ENCODE measurements around the gene TOM1. TPM values are rescaled to one million over a fixed set of nuclear protein-coding genes. Genes with fewer than 3 reads are reported as not detected.
A peak's percentile ranks its signal among the peaks of the same experiment; 100 is the strongest.

The TOM1 gene
- total RNA-seq, 5 donors from 2014 or later (not counting 1 experiment from before 2014, with no cell fraction given): 55.9 to 152 (median 68.3) TPM

GRCh38 chr22:35303029-35303624, 3.4 kb downstream of the TOM1 start:
- no CpG with 5 or more reads among the region's 5 CpGs for WGBS (ENCODE audit: insufficient coverage)
- Mint-ChIP-seq H3K27ac (no peak overlapping the region), H3K9me3 (no peaks in the 10 kb centered on the region), H3K36me3 (peaks cover 14% of the 10 kb centered on the region), H3K4me1 (peaks cover 65 to 71% (median 68%) of the 10 kb centered on the region in 3 donors), H3K27me3 (no peaks in the 10 kb centered on the region), H3K4me3 (peak overlapping the region in 2 of 3 donors; percentile 16 to 24)
- ChIA-PET CTCF (no interaction called here), POLR2A (interaction anchor here in 1 of 2 donors (0.6 kb wide), 1 partner anchor 27 kb away, joined by 4 read pairs; no protein-coding TSS in a partner anchor)
- no peak overlapping the region for H3K4me3 ChIP-seq (ENCODE audit: control insufficient read depth in 1 of 2, extremely low read depth in 1 of 2, low read length in 1 of 2)
- ATAC-seq (replicated peaks in 1 of 4): no peak
- no peak overlapping the region for H3K27ac ChIP-seq (ENCODE audit: low read length)
- H3K27me3 ChIP-seq (replicated peaks in 1 of 2; ENCODE audit: control insufficient read depth in 2 of 2, extremely low read depth in 1 of 2, insufficient read depth in 2 of 2, low read length in 1 of 2): no peaks in the 10 kb centered on the region
- DNase-seq: no peak
- H3K4me1 ChIP-seq (ENCODE audit: control insufficient read depth in 1 of 2, extremely low read depth in 1 of 2, insufficient read depth in 2 of 2, low read length in 2 of 2): peaks cover 25 to 70% of the 10 kb centered on the region in 2 experiments
- H3K36me3 ChIP-seq (ENCODE audit: control insufficient read depth in 2 of 2, extremely low read depth in 1 of 2, insufficient read depth in 1 of 2, low read length in 1 of 2): peaks cover 0 to 5% of the 10 kb centered on the region in 2 donors
- no peaks in the 10 kb centered on the region for H3K9me3 ChIP-seq

DNA sequence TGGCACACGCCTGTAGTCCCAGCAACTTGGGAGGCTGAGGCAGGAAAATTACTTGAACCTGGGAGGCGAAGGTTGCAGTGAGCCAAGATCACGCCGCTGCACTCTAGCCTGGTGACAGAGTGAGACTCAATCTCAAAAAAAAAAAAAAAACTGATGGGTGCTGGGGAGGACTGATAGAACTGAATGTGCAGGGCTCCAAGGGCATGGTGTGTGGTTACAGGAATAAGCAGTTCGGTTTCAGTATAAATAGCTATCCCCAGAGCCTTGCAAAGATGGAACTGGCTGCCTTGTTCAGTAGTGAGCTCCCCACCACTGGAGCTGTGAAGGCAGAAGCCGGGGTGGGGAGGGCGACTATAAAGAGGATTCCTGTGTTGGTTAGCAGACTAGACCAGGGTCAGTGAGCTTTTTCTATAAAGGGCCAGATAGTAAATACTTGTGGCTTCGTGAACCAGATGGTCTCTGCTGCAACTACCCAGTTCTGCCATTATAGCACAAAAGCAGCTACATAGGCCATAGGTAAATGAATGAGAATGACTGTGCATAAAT, 5.9 kb downstream of the TOM1 start:
- peak overlapping the region; percentile 66 to 73 for H3K27ac Mint-ChIP-seq
- POLR2A ChIA-PET: interaction anchor here in 1 of 2 donors (0.5 kb wide), 1 partner anchor 30 kb away, joined by 3 read pairs; no protein-coding TSS in a partner anchor
- Histone ChIP-seq H3K4me3 (ENCODE audit: control insufficient read depth in 1 of 2, extremely low read depth in 1 of 2, low read length in 1 of 2) (no peak overlapping the region), H3K36me3 (ENCODE audit: control insufficient read depth in 2 of 2, extremely low read depth in 1 of 2, insufficient read depth in 1 of 2, low read length in 1 of 2) (peaks cover 0 to 5% of the 10 kb centered on the region in 2 donors), H3K27me3 (replicated peaks in 1 of 2; ENCODE audit: control insufficient read depth in 2 of 2, extremely low read depth in 1 of 2, insufficient read depth in 2 of 2, low read length in 1 of 2) (no peaks in the 10 kb centered on the region), H3K27ac (ENCODE audit: low read length) (no peak overlapping the region), H3K4me1 (ENCODE audit: control insufficient read depth in 1 of 2, extremely low read depth in 1 of 2, insufficient read depth in 2 of 2, low read length in 2 of 2) (peaks cover 28 to 80% of the 10 kb centered on the region in 2 experiments), H3K9me3 (no peaks in the 10 kb centered on the region)
- 84% methylated on average over 5 of the region's 8 CpGs for WGBS (ENCODE audit: insufficient coverage)
- peak in 1 of 35 experiments; percentile 0 for DNase-seq
- peaks cover 14% of the 10 kb centered on the region for H3K36me3 Mint-ChIP-seq
- ATAC-seq (replicated peaks in 1 of 4): no peak
- no peaks in the 10 kb centered on the region for H3K27me3 Mint-ChIP-seq
- H3K4me3 Mint-ChIP-seq: peak overlapping the region in 1 of 3 donors; percentile 70
- CTCF ChIA-PET: no interaction called here
- peaks cover 80 to 85% (median 83%) of the 10 kb centered on the region in 3 donors for H3K4me1 Mint-ChIP-seq
- H3K9me3 Mint-ChIP-seq: no peaks in the 10 kb centered on the region

DNA sequence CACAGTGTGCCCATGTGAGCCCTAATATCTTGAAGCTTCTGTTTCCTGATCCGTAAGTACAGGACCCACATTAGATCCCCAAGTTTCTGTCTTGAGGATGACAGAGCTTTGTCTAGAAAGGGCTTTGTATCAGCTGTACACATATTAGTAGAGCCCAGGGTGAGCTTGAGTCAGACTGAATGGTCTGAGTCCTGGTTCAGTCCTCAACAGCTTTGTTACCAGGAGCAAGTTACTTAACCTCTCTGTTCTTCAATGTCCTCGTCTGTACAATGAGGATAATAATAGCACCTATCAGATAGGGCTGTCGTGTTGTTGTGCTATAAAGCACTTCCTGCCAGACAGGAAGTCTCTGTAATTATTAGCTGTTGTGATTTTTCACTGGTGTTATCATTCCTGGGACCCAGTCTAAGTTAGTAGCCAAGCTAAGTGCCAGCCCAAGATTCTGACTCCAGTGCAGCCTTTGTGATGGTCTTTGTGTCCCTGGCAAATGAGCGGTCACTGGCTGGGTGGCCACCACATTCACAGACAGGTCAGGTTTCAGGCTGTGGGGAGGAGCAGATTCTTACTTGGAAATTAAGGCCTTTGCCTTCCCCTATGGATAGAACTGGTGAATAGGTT, 6.8 kb downstream of the TOM1 start:
- peak in 3 of 35 experiments; percentile 13 to 50 (median 22) for DNase-seq

GRCh38 chr22:35307372-35307771, 7.7 kb downstream of the TOM1 start:
- POLR2A ChIA-PET: interaction anchor here in 1 of 2 donors (0.7 kb wide), 1 partner anchor 13 kb away, joined by 4 read pairs; no protein-coding TSS in a partner anchor
- no peaks in the 10 kb centered on the region for H3K9me3 ChIP-seq
- Mint-ChIP-seq H3K4me3 (peak overlapping the region in 1 of 3 donors; percentile 70), H3K9me3 (no peaks in the 10 kb centered on the region), H3K36me3 (peaks cover 17% of the 10 kb centered on the region), H3K27ac (peak overlapping the region; percentile 88), H3K4me1 (peaks cover 82 to 89% (median 89%) of the 10 kb centered on the region in 3 donors), H3K27me3 (no peaks in the 10 kb centered on the region)
- no peak overlapping the region for H3K27ac ChIP-seq (ENCODE audit: low read length)
- CTCF ChIA-PET: interaction anchor here (0.6 to 0.9 kb wide), 2 partner anchors 49 to 122 kb away, joined by 4 to 8 read pairs; no protein-coding TSS in a partner anchor
- no peak overlapping the region for H3K4me3 ChIP-seq (ENCODE audit: control insufficient read depth in 1 of 2, extremely low read depth in 1 of 2, low read length in 1 of 2)
- H3K27me3 ChIP-seq (replicated peaks in 1 of 2; ENCODE audit: control insufficient read depth in 2 of 2, extremely low read depth in 1 of 2, insufficient read depth in 2 of 2, low read length in 1 of 2): no peaks in the 10 kb centered on the region
- H3K36me3 ChIP-seq (ENCODE audit: control insufficient read depth in 2 of 2, extremely low read depth in 1 of 2, insufficient read depth in 1 of 2, low read length in 1 of 2): peaks cover 0 to 5% of the 10 kb centered on the region in 2 donors
- DNase-seq (peak in 1 of 35 experiments; percentile 1), ATAC-seq (replicated peaks in 1 of 4) (no peak)
- H3K4me1 ChIP-seq (ENCODE audit: control insufficient read depth in 1 of 2, extremely low read depth in 1 of 2, insufficient read depth in 2 of 2, low read length in 2 of 2): peaks cover 27 to 83% of the 10 kb centered on the region in 2 experiments
- WGBS (ENCODE audit: insufficient coverage): 85% methylated on average over 9 of the region's 9 CpGs

More for the DNA sequence above, 6.8 kb downstream of the TOM1 start:
- Histone ChIP-seq H3K27ac (ENCODE audit: low read length) (peak overlapping the region; percentile 44), H3K4me3 (ENCODE audit: control insufficient read depth in 1 of 2, extremely low read depth in 1 of 2, low read length in 1 of 2) (no peak overlapping the region), H3K4me1 (ENCODE audit: control insufficient read depth in 1 of 2, extremely low read depth in 1 of 2, insufficient read depth in 2 of 2, low read length in 2 of 2) (peaks cover 27 to 80% of the 10 kb centered on the region in 2 experiments), H3K9me3 (no peaks in the 10 kb centered on the region), H3K36me3 (ENCODE audit: control insufficient read depth in 2 of 2, extremely low read depth in 1 of 2, insufficient read depth in 1 of 2, low read length in 1 of 2) (peaks cover 0 to 5% of the 10 kb centered on the region in 2 donors), H3K27me3 (replicated peaks in 1 of 2; ENCODE audit: control insufficient read depth in 2 of 2, extremely low read depth in 1 of 2, insufficient read depth in 2 of 2, low read length in 1 of 2) (no peaks in the 10 kb centered on the region)
- Mint-ChIP-seq H3K27me3 (no peaks in the 10 kb centered on the region), H3K4me1 (peaks cover 80 to 88% (median 86%) of the 10 kb centered on the region in 3 donors), H3K36me3 (peaks cover 14% of the 10 kb centered on the region), H3K4me3 (peak overlapping the region; percentile 17 to 70 (median 25)), H3K9me3 (no peaks in the 10 kb centered on the region), H3K27ac (peak overlapping the region; percentile 88)
- ATAC-seq (replicated peaks in 1 of 4): peak; percentile 56 to 75 (median 68)
- ChIA-PET CTCF (interaction anchor here in 1 of 2 donors (0.9 kb wide), 1 partner anchor 48 kb away, joined by 4 read pairs; no protein-coding TSS in a partner anchor), POLR2A (no interaction called here)
- no CpG with 5 or more reads among the region's 4 CpGs for WGBS (ENCODE audit: insufficient coverage)

DNA sequence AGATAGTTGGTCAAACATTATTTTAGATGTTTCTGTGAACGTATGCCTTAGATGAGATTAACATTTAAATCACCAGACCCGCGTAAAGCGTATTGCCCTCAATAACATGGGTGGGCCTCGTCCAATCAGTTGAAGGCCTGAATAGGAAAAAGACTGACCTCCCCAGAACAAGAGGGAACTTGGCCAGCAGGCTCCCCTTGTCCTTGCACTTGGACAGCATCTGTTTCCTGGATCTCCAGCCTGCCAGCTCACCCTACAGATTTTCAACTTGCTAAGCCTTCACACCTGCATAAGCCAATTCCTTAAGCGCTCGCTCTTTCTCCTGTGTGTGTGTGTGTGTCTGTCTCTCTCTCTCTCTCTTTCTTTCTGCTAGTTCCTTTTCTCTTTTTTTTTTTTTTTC, 8.2 kb downstream of the TOM1 start:
- 100% methylated on average over 5 of the region's 7 CpGs for WGBS (ENCODE audit: insufficient coverage)
- POLR2A ChIA-PET: interaction anchor here in 1 of 2 donors (0.7 kb wide), 2 partner anchors 10 to 12 kb away, joined by 4 read pairs; no protein-coding TSS in a partner anchor
- H3K4me3 Mint-ChIP-seq: peak overlapping the region in 1 of 3 donors; percentile 70

More for the DNA sequence above, 8.2 kb downstream of the TOM1 start:
- Histone ChIP-seq H3K27ac (ENCODE audit: low read length) (no peak overlapping the region), H3K4me3 (ENCODE audit: control insufficient read depth in 1 of 2, extremely low read depth in 1 of 2, low read length in 1 of 2) (no peak overlapping the region), H3K27me3 (replicated peaks in 1 of 2; ENCODE audit: control insufficient read depth in 2 of 2, extremely low read depth in 1 of 2, insufficient read depth in 2 of 2, low read length in 1 of 2) (no peaks in the 10 kb centered on the region), H3K9me3 (no peaks in the 10 kb centered on the region), H3K4me1 (ENCODE audit: control insufficient read depth in 1 of 2, extremely low read depth in 1 of 2, insufficient read depth in 2 of 2, low read length in 2 of 2) (peaks cover 27 to 82% of the 10 kb centered on the region in 2 experiments), H3K36me3 (ENCODE audit: control insufficient read depth in 2 of 2, extremely low read depth in 1 of 2, insufficient read depth in 1 of 2, low read length in 1 of 2) (peaks cover 0 to 4% of the 10 kb centered on the region in 2 donors)
- Mint-ChIP-seq H3K27me3 (no peaks in the 10 kb centered on the region), H3K27ac (peak overlapping the region; percentile 85 to 88), H3K9me3 (no peaks in the 10 kb centered on the region), H3K4me1 (peaks cover 86 to 89% (median 89%) of the 10 kb centered on the region in 3 donors), H3K36me3 (peaks cover 15% of the 10 kb centered on the region)
- CTCF ChIA-PET: interaction anchor here in 1 of 2 donors (2.0 kb wide), 1 partner anchor 8 kb away, joined by 4 read pairs; the partner anchor contains the start of gene TOM1
- DNase-seq (peak in 1 of 35 experiments; percentile 3), ATAC-seq (replicated peaks in 1 of 4) (no peak)

Measured in T-cell (primary cell).